ENCODE data around the gene CALD1.

The CALD1 gene

DNA sequence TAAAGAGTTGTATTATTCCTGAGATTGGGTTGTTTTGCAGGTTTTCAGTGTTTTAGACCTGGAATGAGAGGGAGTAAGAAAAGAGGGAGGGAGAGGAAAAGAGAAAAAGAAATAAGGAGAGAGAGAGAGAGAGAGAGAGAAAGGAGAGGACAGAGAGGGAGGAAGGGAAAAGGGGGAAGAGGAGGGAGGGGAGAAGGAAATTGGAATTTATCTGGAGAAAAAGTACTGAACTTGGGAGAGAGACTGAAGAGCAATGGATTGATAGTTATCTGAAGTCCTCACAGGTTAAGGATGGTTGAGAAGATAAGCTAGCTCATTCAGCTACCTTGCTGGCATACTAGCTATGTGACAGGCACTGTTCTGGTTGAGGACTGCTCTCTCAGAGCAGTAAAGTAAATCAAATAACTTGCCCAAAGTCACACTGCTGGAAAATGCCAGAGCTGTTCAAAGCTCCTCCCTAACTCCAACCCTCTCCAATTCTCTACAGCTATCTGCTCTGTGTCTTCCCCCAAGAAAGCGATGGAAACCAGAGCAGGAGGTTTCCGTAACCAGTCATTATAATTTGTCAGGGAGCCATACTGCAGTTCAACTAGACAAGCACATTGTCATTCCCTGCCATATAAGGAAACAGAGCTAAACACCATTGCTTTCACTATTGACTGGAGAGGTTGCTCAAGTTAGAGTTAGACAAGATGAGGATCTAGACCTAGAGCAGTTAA, 10.7 kb downstream of the CALD1 start:
- no peak for DNase-seq

GRCh38 chr7:134792968-134793367, 13.5 kb downstream of the CALD1 start:
- no peak for DNase-seq

DNA sequence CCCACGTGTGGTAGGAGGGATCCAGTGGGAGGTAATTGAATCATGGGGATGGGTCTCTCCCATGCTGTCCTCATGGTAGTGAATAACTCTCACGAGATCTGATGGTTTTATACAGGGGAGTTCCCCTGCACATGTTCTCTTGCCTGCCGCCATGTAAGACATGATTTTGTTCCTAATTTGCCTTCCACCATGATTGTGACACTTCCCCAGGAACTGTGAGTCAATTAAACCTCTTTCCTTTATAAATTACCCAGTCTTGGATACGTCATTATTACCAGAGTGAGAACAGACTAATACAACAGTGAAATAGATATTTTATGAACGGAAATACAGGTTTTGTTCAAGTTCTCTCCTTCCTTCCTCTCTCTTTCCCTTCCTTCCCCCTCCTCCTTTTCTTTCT, 15.8 kb downstream of the CALD1 start:
- no peak for DNase-seq

DNA sequence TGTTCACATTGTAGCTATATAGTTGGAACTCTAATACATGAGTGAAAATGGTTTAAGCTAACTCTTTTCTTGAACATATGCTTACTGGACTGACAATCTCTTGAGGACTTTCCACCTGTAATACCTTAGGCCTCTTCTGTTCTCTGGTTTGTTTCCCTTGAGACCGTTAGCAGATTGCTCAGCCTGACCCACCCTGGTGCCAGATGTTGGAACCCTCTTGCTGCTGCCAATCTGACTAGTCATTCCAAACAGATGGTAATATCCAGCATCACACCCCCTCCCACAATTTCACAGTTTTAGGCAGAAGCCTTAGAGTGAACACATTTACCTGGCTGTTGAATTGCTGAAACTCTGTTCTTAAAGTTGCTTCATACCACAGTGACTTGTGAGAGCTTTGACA, 18.7 kb downstream of the CALD1 start:
- no peak for DNase-seq

- DNase-seq: no peak
Observed at GRCh38 chr7:134799377-134799776, 19.9 kb downstream of the CALD1 start.

DNA sequence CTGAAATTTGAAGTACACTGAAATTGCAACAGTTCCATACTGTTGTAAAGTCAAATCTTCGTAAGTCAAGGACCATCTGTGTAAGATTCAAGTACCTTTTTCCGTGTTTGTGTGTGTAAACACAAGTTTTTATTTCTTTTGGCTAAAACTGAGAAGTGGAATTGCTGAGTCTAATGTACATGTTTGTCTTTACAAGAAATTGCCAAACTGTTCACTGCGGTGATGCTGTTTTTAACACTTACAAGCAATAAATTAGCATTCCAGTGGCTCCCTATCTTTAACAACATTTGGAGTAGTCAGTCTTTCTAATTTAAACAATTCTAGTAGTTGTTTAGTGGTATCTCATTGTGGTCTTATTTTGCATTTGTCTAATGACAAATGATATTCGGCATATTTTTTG, 23.3 kb downstream of the CALD1 start:
- DNase-seq: no peak

GRCh38 chr7:134804351-134804750, 24.9 kb downstream of the CALD1 start:
- DNase-seq: no peak

- no peak for DNase-seq
Observed at GRCh38 chr7:134804854-134805253, 25.4 kb downstream of the CALD1 start.

DNA sequence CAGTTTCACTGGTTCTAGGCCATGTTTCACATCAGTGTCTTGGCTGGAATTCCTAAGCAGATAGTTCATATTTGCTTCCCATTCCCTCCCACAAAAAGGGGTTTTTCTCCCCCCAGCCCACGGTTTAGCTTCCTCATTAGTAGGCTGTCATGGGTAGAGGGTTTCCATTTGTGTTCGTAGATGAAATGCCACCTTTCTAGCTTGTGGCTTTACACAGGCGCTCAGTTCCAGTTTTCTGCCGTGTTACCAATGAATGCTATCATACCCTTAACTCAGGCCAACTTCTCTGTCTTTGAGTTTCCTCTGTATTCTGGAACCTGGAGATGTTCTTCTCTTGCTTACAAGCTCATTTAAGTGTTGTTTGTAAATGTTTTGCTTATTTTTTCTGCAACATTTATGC, 26.8 kb downstream of the CALD1 start:
- DNase-seq: no peak

DNA sequence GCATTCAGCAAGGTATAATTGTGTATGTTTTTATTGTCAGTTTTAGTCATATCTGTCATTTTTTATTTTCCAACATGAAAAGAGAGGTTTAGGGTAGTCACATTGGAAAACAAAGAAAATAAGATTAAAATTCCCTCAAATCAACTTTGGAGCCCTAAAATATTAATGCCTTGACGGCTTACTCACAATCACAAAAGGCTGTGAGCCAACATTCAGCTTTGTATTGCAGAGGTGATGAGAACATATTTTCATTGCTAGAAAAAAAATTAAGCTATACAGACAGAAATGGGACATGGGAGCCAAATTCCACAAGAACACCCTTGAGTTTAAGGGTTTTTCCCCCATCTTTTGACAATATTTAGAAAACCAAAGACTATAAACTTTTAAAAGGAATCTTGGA, 30.2 kb downstream of the CALD1 start:
- DNase-seq: no peak

- no peak for DNase-seq
Observed at GRCh38 chr7:134811765-134812164, 32.3 kb downstream of the CALD1 start.

GRCh38 chr7:134813663-134814396, 34.4 kb downstream of the CALD1 start:
- DNase-seq: no peak

DNA sequence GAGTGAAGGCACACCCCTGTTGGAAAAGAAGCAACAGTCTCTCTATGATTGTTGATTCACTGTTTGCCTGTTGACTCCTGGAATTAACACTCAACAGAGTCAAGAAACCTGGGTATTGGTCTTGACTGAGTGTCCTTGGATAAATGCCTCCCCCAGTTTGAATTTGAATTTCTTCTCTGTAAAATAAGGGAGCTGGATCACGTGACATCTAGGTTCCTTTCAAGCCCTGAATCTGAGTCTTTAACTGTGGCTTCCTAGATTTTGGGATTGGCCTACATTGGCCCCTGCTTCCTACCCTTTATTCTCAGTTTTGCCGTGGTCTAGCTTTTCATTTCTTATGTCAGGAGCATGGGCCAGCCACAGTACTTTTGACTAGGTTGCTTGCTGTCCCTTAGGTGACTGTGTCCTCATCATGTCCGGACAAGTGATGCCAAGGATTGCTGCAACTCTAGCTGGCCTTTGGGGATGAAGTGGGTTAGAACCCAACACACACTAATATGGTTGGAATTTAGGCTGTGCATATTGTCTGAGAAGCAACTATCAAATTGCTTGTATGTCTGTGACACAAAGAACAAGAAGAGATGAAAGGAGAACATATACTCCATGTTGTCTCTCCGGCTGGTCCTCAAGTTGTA, 35.4 kb downstream of the CALD1 start:
- no peak for DNase-seq

DNA sequence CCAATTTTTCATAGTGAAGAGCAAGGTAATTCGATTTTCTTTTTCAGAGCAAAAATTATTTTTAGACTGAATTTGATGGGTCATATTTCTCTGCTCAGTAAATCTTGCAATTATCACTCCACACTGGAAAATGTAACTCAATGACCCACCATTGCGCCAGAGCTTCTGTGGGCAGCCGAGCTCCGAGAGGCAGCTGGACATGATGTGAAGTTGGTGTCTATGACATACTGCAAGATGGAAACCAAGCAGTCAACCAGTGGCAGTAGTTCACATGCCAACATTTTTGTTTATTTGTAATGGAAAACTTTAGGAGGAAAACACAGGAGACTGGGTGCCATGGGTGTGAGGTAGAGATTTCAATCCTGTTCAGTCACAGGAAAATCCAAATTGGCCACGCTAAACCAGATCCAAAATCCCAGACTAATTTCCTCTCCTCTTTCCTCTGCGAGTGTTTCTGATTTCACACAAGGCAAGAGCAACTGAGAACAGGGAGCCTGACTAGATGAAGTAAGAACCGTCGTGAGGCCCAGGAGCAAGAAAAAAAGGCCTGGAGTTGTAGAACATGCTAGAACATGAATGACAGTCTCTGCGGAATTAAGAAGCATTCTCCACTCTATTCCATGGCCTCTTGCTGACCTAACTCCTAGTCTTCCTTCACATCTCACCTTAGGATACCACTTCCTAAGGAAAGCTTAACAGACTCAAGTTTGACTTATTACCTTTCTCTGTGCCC, 39.3 kb downstream of the CALD1 start:
- DNase-seq: no peak

- no peak for DNase-seq
Observed at GRCh38 chr7:134819401-134819800, 40.0 kb downstream of the CALD1 start.

GRCh38 chr7:134820295-134820694, 40.9 kb downstream of the CALD1 start:
- DNase-seq: no peak

DNA sequence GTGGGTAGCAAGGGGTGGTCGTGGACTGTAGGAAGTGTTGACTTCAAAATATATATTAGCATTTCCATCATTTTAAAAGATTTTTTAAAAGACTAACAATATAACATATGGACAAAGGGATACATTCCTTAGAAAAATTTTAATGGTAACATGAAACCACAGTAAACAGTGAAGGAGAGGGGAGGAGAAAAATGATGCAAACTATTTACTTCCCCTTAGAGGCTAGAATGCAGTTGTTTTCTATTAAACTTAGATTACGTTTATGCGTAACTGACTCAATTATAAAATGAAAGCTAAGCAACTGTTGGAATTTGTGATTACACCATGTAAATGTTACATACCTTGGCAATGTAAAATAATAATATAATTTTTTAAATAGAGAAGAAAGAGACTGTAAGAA, 41.3 kb downstream of the CALD1 start:
- DNase-seq: no peak

GRCh38 chr7:134823400-134823799, 44.0 kb downstream of the CALD1 start:
- DNase-seq: no peak

DNA sequence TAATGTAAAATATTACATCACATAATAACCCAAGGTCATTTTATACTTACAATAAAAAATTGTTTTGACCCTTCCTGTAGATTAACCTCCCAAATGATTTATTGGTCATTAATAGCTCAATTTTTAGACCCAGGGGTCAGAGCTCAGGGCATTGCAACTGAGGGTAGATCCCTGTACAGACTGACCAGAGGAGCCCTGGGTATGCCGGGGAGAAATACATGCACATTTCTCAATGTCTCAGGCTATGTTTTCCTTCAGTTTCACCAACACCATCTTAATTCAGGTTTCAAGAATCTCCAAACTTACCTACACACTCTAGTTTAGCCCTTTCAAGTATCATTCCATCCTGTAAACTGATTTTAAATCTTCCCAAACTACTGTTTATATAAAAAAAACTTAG, 46.2 kb downstream of the CALD1 start:
- DNase-seq: no peak

GRCh38 chr7:134826105-134826504, 46.7 kb downstream of the CALD1 start:
- no peak for DNase-seq

DNA sequence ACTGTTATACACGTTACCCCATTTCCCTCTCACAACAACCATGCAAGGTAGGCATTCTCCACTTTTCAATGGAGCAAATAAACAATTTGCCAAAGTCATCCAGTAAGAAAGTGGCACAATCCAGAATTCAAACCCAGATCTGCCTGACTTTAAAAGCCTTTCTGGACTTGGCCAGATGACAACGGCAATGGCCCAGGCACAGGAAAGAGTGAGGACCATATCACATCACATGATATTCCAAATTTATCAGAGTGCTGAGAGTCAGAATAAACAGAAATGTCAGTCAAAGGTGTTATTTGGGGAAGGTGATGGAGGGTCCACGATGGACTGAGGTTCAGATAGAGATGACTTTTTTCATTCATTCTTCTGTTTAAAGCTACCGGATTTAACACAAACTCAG, 48.0 kb downstream of the CALD1 start:
- DNase-seq: no peak

- no peak for DNase-seq
Observed at GRCh38 chr7:134827889-134828288, 48.5 kb downstream of the CALD1 start.

- DNase-seq: no peak
Observed at GRCh38 chr7:134828361-134828760, 48.9 kb downstream of the CALD1 start.
